NOMO-1 treated with DMSO at 0.1 percent for 48 hours (cell line): Measurements from ENCODE around the gene ARHGAP25.

Source experiments
- DNase-seq: peaks from one replicate; lab custom pipeline; 2025; ENCODE audit not compliant: unreplicated experiment; lab: John Stamatoyannopoulos, UW

The ARHGAP25 gene

DNA sequence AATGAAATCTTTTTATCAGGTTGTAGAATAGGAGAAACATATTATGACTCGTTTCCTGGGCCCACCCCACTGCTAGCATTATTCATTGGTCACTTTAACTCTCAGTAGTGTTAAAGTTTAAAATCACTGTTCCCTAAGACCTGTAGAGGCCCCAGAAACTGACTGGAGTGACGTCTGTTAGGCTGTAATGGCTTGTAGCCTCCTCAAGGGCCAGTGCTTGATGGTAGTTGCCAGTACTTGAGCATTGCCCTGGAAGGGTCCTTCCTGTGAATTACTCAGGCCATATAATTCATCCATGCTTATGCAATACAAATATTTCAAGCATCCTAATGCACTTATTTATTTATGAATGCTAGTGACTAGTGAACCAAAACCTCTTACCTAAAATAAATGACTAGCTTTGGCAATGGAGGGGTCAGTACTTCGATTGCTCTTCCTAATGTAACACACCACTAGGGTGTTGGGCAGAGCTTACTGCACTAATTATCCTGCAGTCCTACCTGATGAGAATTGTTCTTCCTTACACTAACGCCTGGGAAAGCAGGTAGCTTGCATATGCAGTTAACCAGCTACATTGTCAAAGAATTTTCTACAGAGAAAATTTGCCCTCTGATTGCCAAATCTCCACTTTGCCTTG is 31.2 kb downstream of the ARHGAP25 start:
- peak; percentile 44 for DNase-seq

DNA sequence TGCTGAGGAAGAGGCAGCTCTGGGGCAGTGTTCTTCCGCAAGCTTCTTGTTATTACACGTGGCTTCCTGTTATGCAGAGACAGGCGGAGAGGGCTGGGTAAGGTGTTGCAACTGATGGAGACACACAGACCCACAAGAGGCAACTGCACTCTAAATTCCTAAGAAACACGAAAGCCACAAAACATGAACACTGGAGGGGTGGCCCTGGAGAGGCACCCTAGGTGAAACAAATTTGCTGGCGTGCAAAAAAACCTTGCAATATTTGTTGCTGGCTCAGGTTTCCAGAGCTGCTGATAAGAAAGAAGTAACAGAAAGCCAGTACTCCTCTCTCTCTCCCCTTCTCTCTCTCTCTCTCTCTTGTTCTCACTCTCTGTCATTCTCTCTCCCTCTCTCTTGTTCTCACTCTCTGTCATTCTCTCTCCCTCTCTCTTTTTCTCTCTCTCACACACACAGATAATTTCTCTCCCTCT is 31.8 kb downstream of the ARHGAP25 start:
- peak; percentile 95 for DNase-seq

DNA sequence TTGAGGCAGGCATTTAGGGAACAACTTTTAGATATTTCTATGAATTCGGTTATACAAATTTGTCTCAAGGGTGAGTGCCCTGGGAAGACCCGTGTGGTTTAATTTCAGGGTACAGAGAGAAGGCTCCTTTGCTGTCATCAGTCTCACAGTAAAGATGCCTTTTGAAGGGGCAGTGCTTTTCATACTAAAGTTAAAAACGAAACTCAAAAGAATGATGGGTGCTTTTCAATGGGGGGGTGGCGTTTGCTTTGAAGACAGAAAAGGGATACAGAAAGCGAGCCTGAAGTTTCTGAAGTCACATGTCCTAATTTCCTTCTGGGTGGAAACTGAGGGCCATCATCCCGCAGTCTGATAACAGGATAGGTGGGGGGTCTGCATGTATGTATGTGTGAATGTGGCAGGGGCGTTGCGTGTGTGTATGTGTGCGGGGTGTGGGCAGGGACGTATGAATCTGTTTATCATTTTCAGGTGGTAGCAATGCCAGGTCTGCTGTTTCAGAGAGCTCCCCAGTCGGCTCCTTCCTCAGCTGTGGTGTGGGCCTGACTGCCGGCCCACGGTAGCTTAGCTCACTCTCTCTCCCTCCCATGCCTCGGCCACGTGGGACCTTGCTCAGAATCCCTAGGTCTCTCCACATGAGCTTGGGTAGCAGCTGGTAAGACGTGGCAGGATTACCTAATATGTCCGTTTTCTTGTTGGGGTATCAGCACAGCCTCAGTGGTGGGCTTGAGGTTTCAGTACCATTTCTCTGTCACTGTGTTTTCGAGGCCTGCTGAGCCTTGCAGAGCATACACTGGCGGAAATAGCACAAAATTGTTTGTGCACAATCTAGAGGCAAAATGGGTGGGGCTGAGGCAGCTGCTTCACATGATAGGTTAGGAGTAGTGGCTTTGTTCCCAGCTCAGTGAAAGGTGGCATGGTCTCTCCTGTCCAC is 32.7 kb downstream of the ARHGAP25 start:
- no peak for DNase-seq

DNA sequence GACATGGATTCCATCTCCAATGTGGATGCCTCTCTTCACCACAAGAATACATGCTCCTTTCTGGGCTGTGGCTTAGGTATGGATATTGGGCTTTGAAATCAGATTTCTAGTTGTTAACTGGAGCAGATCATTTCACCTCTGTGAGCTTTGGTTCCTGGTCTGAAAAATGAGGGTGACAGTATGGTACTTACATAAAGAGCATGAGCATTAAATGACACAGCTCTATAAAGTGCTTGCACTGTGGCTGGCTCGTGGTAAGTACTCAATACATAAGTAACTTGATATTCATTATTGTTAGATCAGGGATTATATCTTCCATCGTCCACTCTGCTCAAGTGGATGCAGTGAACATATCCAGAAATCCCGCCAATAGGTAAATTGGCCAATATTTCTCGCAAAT is 33.4 kb downstream of the ARHGAP25 start:
- no peak for DNase-seq

DNA sequence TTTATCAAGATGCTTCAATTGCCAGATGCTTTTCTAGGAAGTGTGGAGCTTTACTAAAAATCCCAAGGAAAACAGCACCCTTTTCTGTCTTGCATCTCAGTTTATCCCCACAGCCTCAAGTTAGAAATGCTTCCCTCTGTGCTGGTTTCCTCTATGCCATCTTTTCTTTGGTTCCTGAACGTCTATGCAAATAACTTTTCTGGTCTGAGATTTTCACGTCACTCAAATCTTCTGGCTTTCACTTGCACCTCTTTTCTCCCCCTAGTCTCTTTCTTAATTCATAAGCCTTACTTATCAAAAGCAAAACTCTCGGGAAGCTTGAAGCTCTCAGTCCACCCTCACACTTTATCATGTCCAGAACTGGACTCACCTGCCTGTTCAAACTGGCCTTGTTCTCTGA is 33.9 kb downstream of the ARHGAP25 start:
- no peak for DNase-seq

DNA sequence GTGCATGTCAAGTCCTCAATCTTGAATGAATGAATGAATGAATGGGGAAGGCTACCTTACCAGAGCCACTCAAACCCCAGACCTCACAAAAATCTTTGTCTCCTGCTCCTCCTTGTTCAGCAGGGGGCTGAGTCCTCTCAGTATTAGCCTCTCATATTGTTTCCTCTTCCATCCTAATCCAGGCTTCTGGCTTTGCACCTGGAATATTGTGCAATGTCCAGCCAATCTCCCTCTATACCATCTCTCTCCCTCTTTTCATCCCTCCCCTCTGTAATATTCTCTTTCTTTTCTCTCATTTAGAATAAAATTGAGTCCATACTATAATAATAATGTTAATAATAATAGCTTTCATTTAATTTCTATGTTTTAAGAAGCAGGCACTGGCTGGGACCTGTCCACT is 34.3 kb downstream of the ARHGAP25 start:
- no peak for DNase-seq

DNA sequence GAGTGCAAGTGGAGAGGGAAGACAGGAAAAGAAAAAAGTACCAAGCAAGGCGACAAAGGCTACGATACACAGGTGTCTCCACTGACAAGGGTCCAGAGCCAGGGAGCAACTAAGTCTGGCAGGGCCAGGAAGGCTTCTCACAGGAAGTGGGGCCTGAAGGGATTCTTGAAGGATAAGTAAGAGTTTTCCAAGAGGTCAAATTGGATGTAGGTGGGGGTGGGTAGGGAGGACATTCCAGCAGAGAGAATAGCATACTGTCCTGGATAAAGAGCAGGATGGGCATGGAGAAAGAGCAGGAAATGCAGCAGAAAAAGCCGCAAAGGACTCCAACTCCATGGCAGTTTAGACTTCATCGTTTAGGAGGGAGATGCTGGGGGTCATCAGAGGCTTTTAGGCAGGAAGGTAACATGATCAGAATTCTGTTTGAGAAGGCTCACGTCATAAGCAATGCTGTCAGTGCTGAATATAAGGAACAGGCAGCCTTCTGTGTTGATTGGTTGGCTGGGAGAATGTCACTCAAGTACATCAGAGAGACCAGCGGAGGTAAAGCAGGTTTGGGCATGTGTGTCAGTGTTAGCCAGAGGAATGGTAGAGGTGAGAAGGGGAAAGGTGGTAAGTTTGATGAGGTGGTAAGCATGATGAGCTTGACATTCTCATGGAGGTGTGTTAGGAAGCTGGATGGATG is 35.1 kb downstream of the ARHGAP25 start:
- no peak for DNase-seq

DNA sequence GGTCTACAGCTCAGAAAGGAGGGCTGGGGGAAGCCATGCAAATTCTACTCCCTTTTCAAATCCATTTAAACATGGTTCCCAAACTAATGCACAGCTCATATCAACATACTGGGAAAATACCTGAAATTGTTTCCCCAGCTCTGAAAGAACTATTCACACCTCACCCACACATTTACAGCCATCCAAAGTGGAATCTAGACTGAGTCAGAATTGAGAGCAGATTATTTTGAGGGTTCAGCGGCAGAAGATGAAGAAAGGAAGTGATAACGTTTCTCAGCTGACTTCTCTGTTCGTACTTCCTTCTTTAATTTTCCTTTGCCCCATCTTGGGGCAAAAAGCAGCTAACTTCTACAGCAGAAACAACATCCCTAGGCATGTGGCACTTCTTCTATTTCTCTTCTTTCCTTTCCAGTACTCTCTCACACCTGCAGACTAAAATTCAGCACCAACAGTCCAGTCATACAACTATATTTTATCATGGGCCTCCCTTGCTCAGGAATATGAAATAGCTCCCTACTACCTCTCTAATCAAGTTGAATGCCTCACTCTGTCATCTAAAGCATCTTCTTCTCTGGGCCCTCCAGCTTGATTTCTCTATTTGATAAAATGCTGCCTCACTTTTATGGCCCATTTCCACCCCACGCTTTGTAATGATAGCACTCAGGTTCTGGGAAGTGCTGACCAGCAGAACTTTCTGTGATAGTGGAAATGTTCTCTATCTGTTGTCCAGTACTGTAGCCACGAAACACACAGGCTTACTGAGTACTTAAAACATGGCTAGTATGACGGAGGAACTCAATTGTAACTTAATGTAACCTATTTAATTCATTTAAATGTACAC is 35.9 kb downstream of the ARHGAP25 start:
- DNase-seq, result peak; percentile 61

DNA sequence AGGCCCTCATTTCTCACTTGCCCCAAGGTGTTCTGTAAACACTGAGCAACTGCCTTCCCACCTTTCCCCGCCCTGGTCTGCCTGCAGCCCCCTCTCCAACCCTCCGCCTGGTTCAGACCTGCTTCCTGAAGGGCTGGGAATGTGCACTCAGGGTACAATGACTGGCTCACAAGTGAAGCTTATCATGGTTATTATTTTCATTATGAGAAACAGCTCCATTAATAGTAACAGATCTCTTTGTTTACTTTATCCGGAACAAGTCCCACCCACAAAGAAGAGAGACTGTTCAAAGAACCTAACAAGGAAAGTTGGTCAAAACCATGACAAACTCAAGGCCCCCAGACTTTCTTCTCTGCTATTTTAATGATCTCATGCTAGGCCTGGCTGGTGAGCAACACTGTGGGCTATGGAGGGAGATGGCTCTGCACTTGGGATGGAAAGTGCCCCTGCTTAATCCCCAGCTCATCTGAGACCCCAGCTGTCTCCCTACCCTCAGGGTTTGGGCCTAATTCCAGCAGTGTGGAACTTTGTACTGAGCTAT is 36.7 kb downstream of the ARHGAP25 start:
- DNase-seq, result no peak

DNA sequence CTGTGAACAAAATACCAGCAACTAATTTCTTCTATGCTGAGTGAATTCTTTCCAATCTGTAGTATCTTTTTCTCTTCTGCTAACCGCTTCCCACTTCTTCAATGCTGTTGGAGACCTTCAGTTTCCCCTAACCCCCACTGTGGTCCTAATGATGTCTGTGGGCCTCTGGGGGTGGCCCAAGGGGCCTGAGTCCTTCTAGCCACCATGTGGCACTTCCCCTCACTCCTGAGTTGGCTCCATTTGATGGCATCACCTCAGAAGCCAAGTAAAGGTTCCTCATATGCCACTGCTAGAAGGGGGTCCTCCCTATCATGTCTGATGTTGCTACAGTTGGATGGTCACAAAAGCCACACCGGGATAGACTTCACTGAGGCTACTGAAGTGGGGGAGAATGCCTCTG is 37.5 kb downstream of the ARHGAP25 start:
- no peak for DNase-seq

DNA sequence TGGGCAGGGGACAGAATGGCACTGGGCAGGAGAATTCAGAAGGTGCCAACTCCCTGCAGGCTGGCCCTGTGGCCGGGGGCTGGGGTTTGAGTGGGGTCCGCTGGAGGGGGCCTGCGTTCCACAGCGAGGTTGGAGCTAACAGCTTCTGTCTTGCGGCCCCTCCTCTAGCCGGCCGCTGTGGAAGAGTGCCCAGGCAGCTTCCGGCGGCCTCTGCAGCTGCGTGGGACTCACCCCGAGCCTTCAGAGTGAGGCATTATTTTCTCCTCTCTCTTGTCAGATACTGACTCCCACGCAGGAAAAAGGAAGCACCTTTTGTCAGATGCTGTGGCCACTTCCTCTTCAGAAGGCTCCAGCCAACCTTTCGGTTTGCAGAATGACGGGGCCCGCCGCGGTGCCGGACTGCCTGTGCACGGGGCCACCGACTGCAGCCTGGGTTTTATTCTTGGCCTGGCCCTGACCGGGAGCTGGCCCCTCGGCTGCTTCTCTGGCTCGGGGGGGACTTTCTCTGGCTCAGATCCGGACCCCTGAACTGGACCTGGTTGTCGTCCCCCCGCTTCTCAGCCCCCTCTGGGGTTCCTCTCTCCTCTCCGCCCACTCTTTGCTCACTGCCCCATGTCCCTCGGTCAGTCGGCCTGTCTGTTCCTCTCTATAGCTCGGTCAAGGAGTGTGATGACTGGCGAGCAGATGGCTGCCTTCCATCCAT is 40.1 kb downstream of the ARHGAP25 start:
- peak; percentile 83 for DNase-seq

DNA sequence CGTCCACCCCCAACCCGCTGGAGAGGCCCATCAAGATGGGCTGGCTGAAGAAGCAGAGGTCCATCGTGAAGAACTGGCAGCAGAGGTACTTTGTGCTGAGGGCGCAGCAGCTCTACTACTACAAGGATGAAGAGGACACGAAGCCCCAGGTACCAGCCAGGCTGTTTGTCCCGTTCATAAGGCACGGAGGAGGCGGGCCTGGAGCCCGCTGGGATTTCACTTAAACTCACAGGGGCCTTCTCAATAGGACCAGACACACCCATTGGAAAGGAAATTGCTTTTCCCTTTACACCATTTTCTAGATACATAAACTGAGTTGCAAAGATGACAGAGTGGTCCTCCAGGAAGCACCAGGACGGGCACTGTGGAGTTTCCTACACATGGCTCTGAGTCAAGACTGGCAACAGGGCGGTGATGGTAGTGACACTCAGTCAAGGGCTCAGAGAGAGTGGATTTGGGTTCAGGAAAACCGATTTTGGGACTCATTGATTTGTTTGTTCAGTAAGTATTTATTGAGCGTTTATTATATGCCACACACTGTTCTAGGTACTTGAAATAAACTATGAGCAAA is 40.7 kb downstream of the ARHGAP25 start:
- DNase-seq, result no peak

DNA sequence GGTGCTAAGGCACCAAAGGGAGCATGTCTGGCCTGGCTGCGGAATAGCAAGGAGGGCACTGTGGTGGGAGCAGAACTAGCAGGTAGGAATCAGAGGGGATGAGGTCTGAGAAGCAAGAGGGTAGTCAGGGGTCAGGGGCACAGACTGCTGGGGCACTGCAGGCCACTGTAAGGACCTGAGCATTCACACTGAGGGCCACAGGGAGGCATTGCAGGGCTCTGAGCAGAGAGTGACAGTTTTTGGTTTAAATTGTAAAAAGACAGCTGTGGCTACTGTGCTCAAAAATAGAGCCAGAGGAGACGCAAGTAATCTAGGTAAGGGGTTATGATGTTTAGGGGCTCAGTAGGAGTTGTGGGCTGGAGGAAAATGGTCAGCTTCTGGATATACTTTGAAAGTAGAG is 41.5 kb downstream of the ARHGAP25 start:
- DNase-seq, result no peak

DNA sequence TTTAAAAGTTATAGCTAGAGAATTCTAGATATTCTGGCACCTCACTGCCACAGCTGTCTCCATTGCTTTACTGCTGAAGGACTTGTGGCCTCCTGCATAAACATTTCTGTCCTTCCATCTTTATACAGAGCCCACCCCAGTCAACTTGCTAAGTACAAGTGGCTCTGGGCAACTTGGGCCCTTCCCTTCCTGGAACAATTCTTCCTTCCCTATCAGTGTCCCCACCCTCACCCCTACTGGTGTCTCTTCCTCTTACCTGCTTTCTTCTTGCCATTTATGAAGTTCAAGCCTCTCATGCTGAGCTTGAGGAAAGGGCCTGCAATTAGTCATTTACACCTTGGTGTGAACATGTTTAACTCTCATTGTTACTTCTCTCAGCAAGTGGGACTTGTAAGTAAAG is 45.0 kb downstream of the ARHGAP25 start:
- DNase-seq, result no peak

DNA sequence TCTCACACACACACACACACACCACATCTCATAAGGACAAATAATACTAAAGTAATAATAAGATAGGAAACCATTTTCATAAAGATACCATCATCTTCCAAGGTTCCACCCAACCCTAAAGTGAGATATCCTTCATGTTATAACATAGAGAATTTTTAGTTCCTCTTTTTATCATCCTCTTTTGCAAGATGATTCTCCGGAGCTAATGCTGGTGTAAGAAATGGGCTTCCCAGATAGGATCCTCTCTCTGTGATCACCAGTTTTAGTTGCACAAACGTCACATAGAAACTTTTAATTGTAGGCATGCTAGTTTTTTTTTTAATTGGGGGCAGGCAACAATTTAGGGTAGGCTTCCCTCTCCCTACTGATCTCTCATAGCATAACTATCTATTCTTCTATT is 49.6 kb downstream of the ARHGAP25 start:
- DNase-seq, result peak; percentile 76

DNA sequence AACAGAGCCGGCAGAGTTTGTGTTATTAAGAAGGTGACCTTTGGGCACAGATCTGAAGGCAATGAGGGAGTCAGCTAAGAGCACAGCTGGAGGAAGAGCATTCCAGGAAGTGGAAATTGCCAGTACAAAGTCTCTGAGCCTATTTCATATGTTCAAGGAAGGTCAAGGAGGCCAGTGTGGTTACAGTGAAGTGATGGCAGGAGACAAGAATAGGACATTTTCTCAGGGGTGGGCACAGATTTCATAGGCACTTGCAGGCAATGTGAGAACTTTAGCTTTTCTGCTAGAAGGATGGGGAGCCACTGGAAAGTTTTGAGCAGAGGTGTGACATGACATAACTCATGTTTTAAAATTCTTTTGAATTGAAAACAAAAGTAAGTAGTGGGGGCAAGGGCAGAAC is 50.3 kb downstream of the ARHGAP25 start:
- DNase-seq, result no peak

DNA sequence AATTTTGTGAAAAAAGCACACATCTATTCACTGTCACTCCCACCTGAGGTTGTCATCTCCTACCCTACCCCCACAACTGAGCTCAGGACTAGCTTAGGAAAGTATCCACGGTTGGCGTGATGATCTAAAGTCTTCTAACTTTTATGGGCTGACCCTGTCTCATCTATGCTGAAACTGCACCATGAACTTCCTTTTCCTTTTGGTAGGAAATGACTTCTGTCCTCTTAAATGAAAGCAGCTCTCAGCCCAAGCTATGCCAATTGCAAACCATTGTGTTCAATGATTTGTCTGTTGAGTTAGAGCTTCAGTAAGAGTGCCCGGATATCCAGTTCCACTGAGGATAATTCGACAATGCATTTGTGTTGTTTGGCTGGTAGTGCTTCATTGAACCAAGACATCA is 52.7 kb downstream of the ARHGAP25 start:
- no peak for DNase-seq

DNA sequence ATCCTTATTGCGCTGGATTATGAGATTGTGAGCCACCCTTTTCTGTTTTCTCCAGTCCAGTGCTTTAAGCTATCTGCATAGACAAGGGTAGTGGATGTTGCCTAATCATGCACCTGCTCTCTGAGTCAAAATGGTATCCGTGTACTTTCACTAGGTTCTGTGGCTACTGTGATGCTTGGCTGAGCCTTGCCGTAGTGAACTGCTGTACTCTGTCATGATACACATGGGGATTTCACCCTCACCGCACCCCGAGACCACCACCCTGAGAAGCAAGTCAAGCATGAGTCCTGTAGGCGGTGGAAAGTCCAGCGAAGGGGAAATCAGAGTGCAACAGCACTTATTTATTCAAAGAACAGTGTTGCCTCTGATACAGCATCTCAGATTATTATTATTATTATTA is 55.0 kb downstream of the ARHGAP25 start:
- DNase-seq, result no peak

DNA sequence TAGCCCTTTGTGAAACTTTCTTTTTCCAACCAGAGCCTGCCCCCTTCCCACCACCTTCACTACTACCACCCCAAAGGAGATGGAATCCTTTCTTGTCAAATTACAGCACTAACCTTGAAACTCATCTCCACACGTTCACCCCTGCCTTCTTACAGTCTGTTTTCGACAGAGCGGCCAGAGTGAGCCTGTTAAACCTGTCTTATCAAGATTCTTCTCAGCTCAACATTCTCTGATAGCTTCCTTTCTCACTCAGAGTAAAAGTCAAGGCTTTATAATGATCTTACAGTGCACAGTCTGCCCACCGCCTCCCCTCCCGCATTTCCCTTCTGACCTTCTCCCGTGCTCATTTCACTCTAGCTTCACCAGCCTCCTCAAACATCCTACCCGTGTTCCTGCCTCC is 56.0 kb downstream of the ARHGAP25 start:
- DNase-seq, result no peak

DNA sequence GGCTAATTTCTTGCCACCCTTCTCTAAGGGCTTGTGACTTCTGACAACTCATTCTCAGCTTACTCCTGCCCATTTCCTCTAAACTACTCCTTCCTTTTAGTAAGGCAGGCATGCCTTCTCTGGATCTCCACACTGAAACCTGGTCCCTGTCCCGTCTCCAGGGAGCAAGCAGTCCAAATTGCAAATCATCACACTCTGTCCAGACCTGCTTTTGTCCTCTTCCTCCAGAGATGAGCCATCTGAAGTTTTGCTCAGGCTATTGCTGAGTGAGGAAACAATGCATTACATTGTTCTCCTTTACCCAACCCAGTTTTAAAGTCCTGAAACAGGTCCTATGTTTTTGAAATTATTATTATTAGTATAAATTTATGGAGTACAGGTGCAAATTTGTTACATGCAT is 57.3 kb downstream of the ARHGAP25 start:
- DNase-seq, result no peak
